ENCODE results near the gene LRIT2. TPM values are rescaled to one million over a fixed set of nuclear protein-coding genes. Genes with fewer than 3 reads are reported as not detected.

The LRIT2 gene
- total RNA-seq, 2 donors from 2014 or later = not detected

- H3K27me3 ChIP-seq = no peaks in the 10 kb centered on the region
- DNase-seq (ENCODE audit: low spot score) = no peak
- no peak overlapping the region for H3K4me3 ChIP-seq
- no peaks in the 10 kb centered on the region for H3K36me3 ChIP-seq
- H3K27ac ChIP-seq = no peak overlapping the region
- peaks cover 0 to 6% of the 10 kb centered on the region in 2 donors for H3K4me1 ChIP-seq
- TF ChIP-seq CTCF (IDR thresholded peaks at IDR 0.05) = no peak
- H3K9me3 ChIP-seq = no peaks in the 10 kb centered on the region
Observed at GRCh38 chr10:84265418-84265817, 40.1 kb upstream of the LRIT2 start.

GRCh38 chr10:84264611-84265141 lies 39.3 kb upstream of the LRIT2 start:
- DNase-seq (ENCODE audit: low spot score) = peak; percentile 79
- peaks cover 0 to 6% of the 10 kb centered on the region in 2 donors for H3K4me1 ChIP-seq

DNA sequence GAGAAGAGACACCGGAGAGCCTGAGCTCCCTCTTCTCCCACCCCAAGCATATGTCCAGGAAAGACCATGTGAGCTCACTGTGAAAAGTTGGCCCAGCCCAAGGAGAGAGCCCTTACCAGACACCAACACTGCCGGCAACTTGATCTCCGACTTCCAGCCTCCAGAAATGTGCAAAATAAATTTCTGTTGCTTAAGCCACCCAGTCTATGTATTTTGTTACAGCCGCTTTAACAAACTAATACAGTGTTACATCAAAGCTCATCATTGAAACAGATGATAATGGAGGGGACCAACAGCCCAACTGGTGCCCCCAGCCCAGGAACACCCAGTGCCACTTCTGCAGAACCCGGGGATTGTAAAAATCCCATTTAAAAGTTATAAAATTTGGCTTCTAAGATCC lies 38.4 kb upstream of the LRIT2 start:
- DNase-seq (ENCODE audit: low spot score) = no peak
- H3K4me1 ChIP-seq = peaks cover 0 to 6% of the 10 kb centered on the region in 2 donors
- no peaks in the 10 kb centered on the region for H3K27me3 ChIP-seq
- no peaks in the 10 kb centered on the region for H3K9me3 ChIP-seq
- no peak for TF ChIP-seq CTCF (IDR thresholded peaks at IDR 0.05)
- H3K4me3 ChIP-seq = no peak overlapping the region
- no peaks in the 10 kb centered on the region for H3K36me3 ChIP-seq
- H3K27ac ChIP-seq = no peak overlapping the region

More at GRCh38 chr10:84264611-84265141, 39.3 kb upstream of the LRIT2 start:
- Histone ChIP-seq H3K9me3 (no peaks in the 10 kb centered on the region), H3K36me3 (no peaks in the 10 kb centered on the region), H3K27ac (no peak overlapping the region), H3K4me3 (no peak overlapping the region), H3K27me3 (no peaks in the 10 kb centered on the region)
- TF ChIP-seq CTCF (IDR thresholded peaks at IDR 0.05) = peak; percentile 79 to 94

DNA sequence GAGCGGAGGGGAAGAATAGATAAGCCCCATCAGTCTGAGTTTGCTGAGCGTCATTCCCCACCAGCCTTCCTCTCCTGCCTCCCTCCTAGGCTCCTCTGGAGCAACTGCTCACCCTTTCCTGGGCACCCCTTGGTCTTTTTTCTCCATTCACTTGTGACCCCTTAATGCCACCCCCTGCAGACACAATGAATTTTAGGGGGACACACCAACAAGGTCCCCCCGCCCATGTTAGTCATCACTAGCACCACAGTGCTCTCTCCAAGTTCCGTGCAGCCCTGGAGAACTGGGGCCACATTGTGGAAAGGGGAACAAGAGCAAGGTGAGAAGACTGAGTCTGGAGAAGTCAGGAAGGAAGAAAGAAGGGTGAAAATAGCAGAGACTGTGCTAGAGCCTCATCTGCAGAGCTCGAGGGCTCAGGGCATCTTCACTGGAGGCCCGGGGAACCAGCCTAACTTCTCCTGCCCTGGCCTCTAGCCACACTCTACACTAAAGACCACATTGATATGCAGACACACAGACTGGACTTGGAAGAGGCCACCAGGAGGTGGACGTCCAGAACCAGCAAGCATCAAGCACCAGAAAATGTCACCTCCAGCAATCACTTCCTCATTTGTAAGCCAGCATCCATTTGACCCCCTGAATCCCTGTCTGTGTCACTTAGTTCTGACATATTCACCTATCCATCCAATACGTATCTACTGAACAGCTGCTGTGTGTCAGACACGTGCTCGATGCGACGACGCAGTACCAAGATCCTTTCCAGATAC lies 37.0 kb upstream of the LRIT2 start:
- no peaks in the 10 kb centered on the region for H3K27me3 ChIP-seq
- H3K27ac ChIP-seq = no peak overlapping the region
- no peaks in the 10 kb centered on the region for H3K9me3 ChIP-seq
- no peak for DNase-seq (ENCODE audit: low spot score)
- H3K4me1 ChIP-seq = peaks cover 0 to 6% of the 10 kb centered on the region in 2 donors
- no peak for TF ChIP-seq CTCF (IDR thresholded peaks at IDR 0.05)
- H3K4me3 ChIP-seq = no peak overlapping the region
- no peaks in the 10 kb centered on the region for H3K36me3 ChIP-seq

- Histone ChIP-seq H3K27ac (no peak overlapping the region), H3K27me3 (no peaks in the 10 kb centered on the region), H3K9me3 (no peaks in the 10 kb centered on the region), H3K4me1 (peaks cover 0 to 6% of the 10 kb centered on the region in 2 donors), H3K36me3 (no peaks in the 10 kb centered on the region), H3K4me3 (no peak overlapping the region)
- no peak for DNase-seq (ENCODE audit: low spot score)
- no peak for TF ChIP-seq CTCF (IDR thresholded peaks at IDR 0.05)
Observed at GRCh38 chr10:84261236-84261915, 36.0 kb upstream of the LRIT2 start.
